SU-DHL-6 (cell line): ENCODE data around the gene GPR108.

Source experiments
- CTCF ChIP-seq: fragments of 200-600 bp; sonication (generic); IDR thresholded peaks from one replicate; pipeline ENCODE4 v1.5.1; 2017; ENCODE audit warnings: antibody characterized with exemption, mild to moderate bottlenecking, low read length, moderate library complexity; ENCODE audit not compliant: insufficient read depth, poor library complexity, severe bottlenecking
- EZH2phosphoT487 ChIP-seq: fragments of 200-600 bp; sonication (generic), shearing (Covaris generic); conservative IDR thresholded peaks from 2 replicates; pipeline ENCODE4 v1.6.1; 2018; ENCODE audit warnings: mild to moderate bottlenecking, antibody characterized with exemption, low read length, moderate library complexity, mixed read lengths

GRCh38 chr19:6712231-6712630 lies 25.1 kb downstream of the GPR108 start:
- TF ChIP-seq CTCF (no peak), EZH2phosphoT487 (no peak)
